RWPE2 (cell line): ENCODE measurements around the gene THAP2.
A peak's percentile ranks its signal among the peaks of the same experiment; 100 is the strongest.
"Not testable (repeated sequence)": the region's sequence is repeated elsewhere in the genome, so short reads cannot be mapped to it uniquely, and the experiment has no call there.

Experiments
- ATAC-seq: fragments of 200-7000 bp; cut with Tn5 transposase; 3 replicates; pipeline ENCODE4 v1.9.1; 2021; ENCODE audit warnings: low read depth
- DNase-seq: peaks from one replicate; pipeline ENCODE4 v3.0.0-alpha.2; 2020; ENCODE audit warnings: low spot score
- H3K27ac ChIP-seq: fragments of 450-650 bp; 2 replicates; pipeline ENCODE4 v1.5.1; 2017; ENCODE audit warnings: mild to moderate bottlenecking; ENCODE audit not compliant: poor library complexity, severe bottlenecking
- H3K27me3 ChIP-seq: fragments of 250-450 bp; sonication (Bioruptor Pico); 2 replicates; pipeline ENCODE4 v1.5.1; 2021; ENCODE audit warnings: mild to moderate bottlenecking, moderate library complexity; ENCODE audit not compliant: insufficient read depth, poor library complexity, severe bottlenecking
- H3K36me3 ChIP-seq: fragments of 250-450 bp; sonication (Bioruptor Pico); 2 replicates; pipeline ENCODE4 v1.5.1; 2020; ENCODE audit warnings: low read depth, mild to moderate bottlenecking, moderate library complexity
- H3K4me1 ChIP-seq: fragments of 250-450 bp; sonication (Bioruptor Pico); 2 replicates; pipeline ENCODE4 v1.5.1; 2021; ENCODE audit warnings: mild to moderate bottlenecking, moderate library complexity; ENCODE audit not compliant: insufficient read depth, poor library complexity, severe bottlenecking
- H3K4me3 ChIP-seq: fragments of 250-450 bp; sonication (Bioruptor Pico); 2 replicates; pipeline ENCODE4 v1.5.1; 2021; ENCODE audit warnings: mild to moderate bottlenecking, moderate library complexity; ENCODE audit not compliant: severe bottlenecking
- H3K9me3 ChIP-seq: fragments of 250-450 bp; sonication (Bioruptor Pico); 2 replicates; pipeline ENCODE4 v1.5.1; 2021; ENCODE audit warnings: mild to moderate bottlenecking, moderate library complexity; ENCODE audit not compliant: severe bottlenecking
- CTCF ChIP-seq: fragments of 450-650 bp; IDR thresholded peaks from one replicate; pipeline ENCODE4 v1.5.1; 2017; ENCODE audit warnings: mild to moderate bottlenecking, moderate library complexity; ENCODE audit not compliant: poor library complexity, severe bottlenecking

THAP2 gene

GRCh38 chr12:71686658-71687025 is 22.5 kb downstream of the THAP2 start:
- H3K9me3 ChIP-seq: no peaks in the 10 kb centered on the region
- H3K4me3 ChIP-seq: peak overlapping the region; percentile 54
- no peaks in the 10 kb centered on the region for H3K27me3 ChIP-seq
- no peak for ATAC-seq
- no peak for DNase-seq
- peaks cover 16% of the 10 kb centered on the region for H3K4me1 ChIP-seq
- no peak for TF ChIP-seq CTCF
- no peaks in the 10 kb centered on the region for H3K36me3 ChIP-seq
- H3K27ac ChIP-seq: peak overlapping the region; percentile 59

- not testable (repeated sequence) for DNase-seq, H3K9me3 ChIP-seq, H3K27me3 ChIP-seq, ATAC-seq, H3K36me3 ChIP-seq
- Histone ChIP-seq H3K4me3 (peak overlapping the region; percentile 54), H3K4me1 (peaks cover 16% of the 10 kb centered on the region), H3K27ac (peak overlapping the region; percentile 59)
Measured at GRCh38 chr12:71687172-71687571, 23.1 kb downstream of the THAP2 start.

- no peaks in the 10 kb centered on the region for H3K36me3 ChIP-seq
- H3K9me3 ChIP-seq: no peaks in the 10 kb centered on the region
- TF ChIP-seq CTCF: no peak
- DNase-seq (no peak), ATAC-seq (no peak)
- H3K27me3 ChIP-seq: no peaks in the 10 kb centered on the region
- H3K4me3 ChIP-seq: no peak overlapping the region
- no peak overlapping the region for H3K27ac ChIP-seq
- H3K4me1 ChIP-seq: peaks cover 12% of the 10 kb centered on the region
Measured at GRCh38 chr12:71688961-71689570, 25.0 kb downstream of the THAP2 start.

- Histone ChIP-seq H3K9me3 (no peaks in the 10 kb centered on the region), H3K4me3 (no peak overlapping the region), H3K27ac (no peak overlapping the region), H3K27me3 (no peaks in the 10 kb centered on the region), H3K4me1 (peaks cover 8% of the 10 kb centered on the region), H3K36me3 (peaks cover 3% of the 10 kb centered on the region; the same call in 1 of the 2 replicates)
- DNase-seq (no peak), ATAC-seq (no peak)
- TF ChIP-seq CTCF: no peak
Measured at GRCh38 chr12:71691504-71692129, 27.5 kb downstream of the THAP2 start.

- no peak overlapping the region for H3K27ac ChIP-seq
- H3K9me3 ChIP-seq: no peaks in the 10 kb centered on the region
- no peak for TF ChIP-seq CTCF
- H3K27me3 ChIP-seq: no peaks in the 10 kb centered on the region
- H3K4me1 ChIP-seq: no peaks in the 10 kb centered on the region
- peaks cover 14% of the 10 kb centered on the region; the same call in 1 of the 2 replicates for H3K36me3 ChIP-seq
- no peak for ATAC-seq
- H3K4me3 ChIP-seq: no peak overlapping the region
- DNase-seq: no peak
Measured at GRCh38 chr12:71693126-71693525, 29.0 kb downstream of the THAP2 start.

GRCh38 chr12:71693651-71694050 is 29.6 kb downstream of the THAP2 start:
- not testable (repeated sequence) for H3K27me3 ChIP-seq, ATAC-seq, H3K27ac ChIP-seq, H3K9me3 ChIP-seq, H3K4me3 ChIP-seq, H3K4me1 ChIP-seq, DNase-seq
- H3K36me3 ChIP-seq: peaks cover 14% of the 10 kb centered on the region; the same call in 1 of the 2 replicates
